WTC11 (cell line): Measurements from ENCODE around the gene PGBD5. TPM values are rescaled to one million over a fixed set of nuclear protein-coding genes. Genes with fewer than 3 reads are reported as not detected.

Source experiments
- ATAC-seq: fragments of 200-7000 bp; cut with Tn5 transposase; 2 replicates; pipeline ENCODE4 v1.10.0; 2021; ENCODE audit warnings: mild to moderate bottlenecking, moderate library complexity
- CTCF ChIA-PET: fragments of 300-600 bp; sonication (Branson Sonifier 250); formaldehyde crosslinking; loops from one replicate; lab custom pipeline; 2021; ENCODE audit warnings: antibody characterized with exemption; lab: Charles Lee
- POLR2A ChIA-PET: fragments of 350-600 bp; sonication (Branson Sonifier 250); formaldehyde crosslinking; loops from one replicate; lab custom pipeline; 2021; ENCODE audit warnings: antibody characterized with exemption; lab: Charles Lee
- DNase-seq: peaks from one replicate; pipeline ENCODE4 v3.0.0; 2021; ENCODE audit warnings: low spot score
- H3K27ac Mint-ChIP-seq: 2 replicates; pipeline ENCODE4 v1.8.0; 2021; ENCODE audit warnings: mixed read lengths
- H3K27me3 Mint-ChIP-seq: 2 replicates; pipeline ENCODE4 v1.8.0; 2021; ENCODE audit warnings: low read depth, mild to moderate bottlenecking, moderate library complexity, mixed read lengths
- H3K36me3 Mint-ChIP-seq: 2 replicates; pipeline ENCODE4 v1.8.0; 2021; ENCODE audit warnings: mixed read lengths
- H3K4me1 Mint-ChIP-seq: 2 replicates; pipeline ENCODE4 v1.8.0; 2022; ENCODE audit warnings: mixed read lengths
- H3K4me3 Mint-ChIP-seq: 2 replicates; pipeline ENCODE4 v1.8.0; 2021; ENCODE audit warnings: mild to moderate bottlenecking, moderate library complexity, mixed read lengths
- H3K9me3 Mint-ChIP-seq: 2 replicates; pipeline ENCODE4 v1.8.0; 2021; ENCODE audit warnings: mixed read lengths
- CBFB ChIP-seq: sonication (generic); formaldehyde crosslinking; IDR thresholded peaks from 2 replicates; pipeline ENCODE4 v1.8.1; 2022; ENCODE audit warnings: mild to moderate bottlenecking, low read depth, missing genetic modification reagents
- E2F1 ChIP-seq: sonication (generic); formaldehyde crosslinking; IDR thresholded peaks from 2 replicates; pipeline ENCODE4 v1.8.0; 2022; ENCODE audit warnings: mild to moderate bottlenecking, missing genetic modification reagents
- FOXP4 ChIP-seq: sonication (generic); formaldehyde crosslinking; IDR thresholded peaks from 2 replicates; pipeline ENCODE4 v1.8.0; 2022; ENCODE audit warnings: mild to moderate bottlenecking, missing genetic modification reagents
- PRDM15 ChIP-seq: sonication (generic); formaldehyde crosslinking; IDR thresholded peaks from 2 replicates; pipeline ENCODE4 v1.8.0; 2022; ENCODE audit warnings: missing genetic modification reagents
- SMAD3 ChIP-seq: sonication (generic); formaldehyde crosslinking; IDR thresholded peaks from 2 replicates; pipeline ENCODE4 v1.8.0; 2022; ENCODE audit warnings: missing genetic modification reagents, mild to moderate bottlenecking, borderline replicate concordance
- TCF7 ChIP-seq: sonication (generic); formaldehyde crosslinking; IDR thresholded peaks from 2 replicates; pipeline ENCODE4 v1.8.0; 2022; ENCODE audit warnings: mild to moderate bottlenecking, low read depth, missing genetic modification reagents, moderate library complexity
- USF2 ChIP-seq: sonication (generic); formaldehyde crosslinking; IDR thresholded peaks from 2 replicates; pipeline ENCODE4 v1.8.1; 2023; ENCODE audit warnings: mild to moderate bottlenecking, missing genetic modification reagents, moderate library complexity
- ZNF396 ChIP-seq: fragments of 250-450 bp; sonication (Bioruptor Pico); IDR thresholded peaks from 2 replicates; pipeline ENCODE4 v1.8.0; 2021; ENCODE audit warnings: mild to moderate bottlenecking, moderate library complexity, borderline replicate concordance
- ZNF423 ChIP-seq: fragments of 250-450 bp; sonication (Bioruptor Pico); IDR thresholded peaks from 2 replicates; pipeline ENCODE4 v2.1.2; 2022; ENCODE audit warnings: mild to moderate bottlenecking, moderate library complexity
- ZNF671 ChIP-seq: fragments of 250-450 bp; sonication (Bioruptor Pico); IDR thresholded peaks from 2 replicates; pipeline ENCODE4 v1.8.0; 2021; ENCODE audit warnings: mild to moderate bottlenecking
- total RNA-seq: library from RNA; stranded (reverse); gene quantifications from 3 replicates; pipeline ENCODE4 v1.2.3, GENCODE V29; 2021
- TF ChIP-seq, protein P1 (sequence below): sonication (generic); formaldehyde crosslinking; IDR thresholded peaks from 2 replicates; pipeline ENCODE4 v1.8.1; 2023; ENCODE audit warnings: mild to moderate bottlenecking, missing genetic modification reagents, moderate library complexity
- TF ChIP-seq, protein P2 (sequence below): sonication (generic); formaldehyde crosslinking; IDR thresholded peaks from 2 replicates; pipeline ENCODE4 v1.8.1; 2023; ENCODE audit warnings: mild to moderate bottlenecking, moderate library complexity, missing genetic modification reagents
- TF ChIP-seq, protein P3 (sequence below): fragments of 250-450 bp; sonication (Bioruptor Pico); IDR thresholded peaks from 2 replicates; pipeline ENCODE4 v1.9.0; 2021; ENCODE audit warnings: mild to moderate bottlenecking
- TF ChIP-seq, protein P4 (sequence below): sonication (generic); formaldehyde crosslinking; IDR thresholded peaks from 2 replicates; pipeline ENCODE4 v1.8.0; 2023; ENCODE audit warnings: missing genetic modification reagents, mild to moderate bottlenecking, borderline replicate concordance

PGBD5 gene
- total RNA-seq, 1 experiment from 2014 or later = 23.8 TPM

DNA sequence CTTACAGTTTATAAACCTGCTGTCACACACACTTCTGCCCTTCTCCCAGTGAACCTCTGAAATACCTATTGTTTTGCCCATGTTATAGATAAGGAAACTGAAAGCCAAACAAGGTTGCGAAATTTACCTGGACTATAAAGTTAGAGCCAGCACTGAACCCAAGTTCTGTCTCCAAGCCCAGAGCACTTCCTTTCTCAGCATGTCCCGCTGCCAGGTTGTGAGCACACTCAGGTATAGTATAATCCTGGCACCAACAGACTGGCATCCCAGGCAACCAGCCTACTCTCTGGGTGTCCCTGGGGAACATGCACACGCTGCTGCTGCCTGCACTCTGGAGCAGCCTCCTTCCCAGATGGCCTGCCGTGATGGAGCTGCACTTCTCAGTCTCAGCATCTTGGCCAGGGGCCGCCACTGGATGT lies 45.1 kb downstream of the PGBD5 start:
- no peak for TF ChIP-seq FOXP4 (CRISPR knock-in tag)
- no peak for TF ChIP-seq SMAD3
- TF ChIP-seq, protein P1, sequence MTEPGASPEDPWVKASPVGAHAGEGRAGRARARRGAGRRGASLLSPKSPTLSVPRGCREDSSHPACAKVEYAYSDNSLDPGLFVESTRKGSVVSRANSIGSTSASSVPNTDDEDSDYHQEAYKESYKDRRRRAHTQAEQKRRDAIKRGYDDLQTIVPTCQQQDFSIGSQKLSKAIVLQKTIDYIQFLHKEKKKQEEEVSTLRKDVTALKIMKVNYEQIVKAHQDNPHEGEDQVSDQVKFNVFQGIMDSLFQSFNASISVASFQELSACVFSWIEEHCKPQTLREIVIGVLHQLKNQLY = no peak
- TF ChIP-seq, protein P2, sequence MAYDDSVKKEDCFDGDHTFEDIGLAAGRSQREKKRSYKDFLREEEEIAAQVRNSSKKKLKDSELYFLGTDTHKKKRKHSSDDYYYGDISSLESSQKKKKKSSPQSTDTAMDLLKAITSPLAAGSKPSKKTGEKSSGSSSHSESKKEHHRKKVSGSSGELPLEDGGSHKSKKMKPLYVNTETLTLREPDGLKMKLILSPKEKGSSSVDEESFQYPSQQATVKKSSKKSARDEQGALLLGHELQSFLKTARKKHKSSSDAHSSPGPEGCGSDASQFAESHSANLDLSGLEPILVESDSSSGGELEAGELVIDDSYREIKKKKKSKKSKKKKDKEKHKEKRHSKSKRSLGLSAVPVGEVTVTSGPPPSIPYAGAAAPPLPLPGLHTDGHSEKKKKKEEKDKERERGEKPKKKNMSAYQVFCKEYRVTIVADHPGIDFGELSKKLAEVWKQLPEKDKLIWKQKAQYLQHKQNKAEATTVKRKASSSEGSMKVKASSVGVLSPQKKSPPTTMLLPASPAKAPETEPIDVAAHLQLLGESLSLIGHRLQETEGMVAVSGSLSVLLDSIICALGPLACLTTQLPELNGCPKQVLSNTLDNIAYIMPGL (CRISPR knock-in tag) = no peak
- TF ChIP-seq, protein P3, sequence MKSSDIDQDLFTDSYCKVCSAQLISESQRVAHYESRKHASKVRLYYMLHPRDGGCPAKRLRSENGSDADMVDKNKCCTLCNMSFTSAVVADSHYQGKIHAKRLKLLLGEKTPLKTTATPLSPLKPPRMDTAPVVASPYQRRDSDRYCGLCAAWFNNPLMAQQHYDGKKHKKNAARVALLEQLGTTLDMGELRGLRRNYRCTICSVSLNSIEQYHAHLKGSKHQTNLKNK (CRISPR knock-in tag) = no peak
- TF ChIP-seq, protein P4, sequence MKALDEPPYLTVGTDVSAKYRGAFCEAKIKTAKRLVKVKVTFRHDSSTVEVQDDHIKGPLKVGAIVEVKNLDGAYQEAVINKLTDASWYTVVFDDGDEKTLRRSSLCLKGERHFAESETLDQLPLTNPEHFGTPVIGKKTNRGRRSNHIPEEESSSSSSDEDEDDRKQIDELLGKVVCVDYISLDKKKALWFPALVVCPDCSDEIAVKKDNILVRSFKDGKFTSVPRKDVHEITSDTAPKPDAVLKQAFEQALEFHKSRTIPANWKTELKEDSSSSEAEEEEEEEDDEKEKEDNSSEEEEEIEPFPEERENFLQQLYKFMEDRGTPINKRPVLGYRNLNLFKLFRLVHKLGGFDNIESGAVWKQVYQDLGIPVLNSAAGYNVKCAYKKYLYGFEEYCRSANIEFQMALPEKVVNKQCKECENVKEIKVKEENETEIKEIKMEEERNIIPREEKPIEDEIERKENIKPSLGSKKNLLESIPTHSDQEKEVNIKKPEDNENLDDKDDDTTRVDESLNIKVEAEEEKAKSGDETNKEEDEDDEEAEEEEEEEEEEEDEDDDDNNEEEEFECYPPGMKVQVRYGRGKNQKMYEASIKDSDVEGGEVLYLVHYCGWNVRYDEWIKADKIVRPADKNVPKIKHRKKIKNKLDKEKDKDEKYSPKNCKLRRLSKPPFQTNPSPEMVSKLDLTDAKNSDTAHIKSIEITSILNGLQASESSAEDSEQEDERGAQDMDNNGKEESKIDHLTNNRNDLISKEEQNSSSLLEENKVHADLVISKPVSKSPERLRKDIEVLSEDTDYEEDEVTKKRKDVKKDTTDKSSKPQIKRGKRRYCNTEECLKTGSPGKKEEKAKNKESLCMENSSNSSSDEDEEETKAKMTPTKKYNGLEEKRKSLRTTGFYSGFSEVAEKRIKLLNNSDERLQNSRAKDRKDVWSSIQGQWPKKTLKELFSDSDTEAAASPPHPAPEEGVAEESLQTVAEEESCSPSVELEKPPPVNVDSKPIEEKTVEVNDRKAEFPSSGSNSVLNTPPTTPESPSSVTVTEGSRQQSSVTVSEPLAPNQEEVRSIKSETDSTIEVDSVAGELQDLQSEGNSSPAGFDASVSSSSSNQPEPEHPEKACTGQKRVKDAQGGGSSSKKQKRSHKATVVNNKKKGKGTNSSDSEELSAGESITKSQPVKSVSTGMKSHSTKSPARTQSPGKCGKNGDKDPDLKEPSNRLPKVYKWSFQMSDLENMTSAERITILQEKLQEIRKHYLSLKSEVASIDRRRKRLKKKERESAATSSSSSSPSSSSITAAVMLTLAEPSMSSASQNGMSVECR = no peak
- TF ChIP-seq TCF7 (CRISPR knock-in tag) = no peak
- TF ChIP-seq ZNF423 (CRISPR knock-in tag) = no peak
- TF ChIP-seq CBFB (CRISPR knock-in tag) = no peak
- TF ChIP-seq ZNF396 (CRISPR knock-in tag) = no peak
- TF ChIP-seq E2F1 (CRISPR knock-in tag) = no peak
- no peak for TF ChIP-seq ZNF671 (CRISPR knock-in tag)
- no peak for TF ChIP-seq PRDM15 (CRISPR knock-in tag)
- no peak for TF ChIP-seq USF2 (CRISPR knock-in tag)
- TF ChIP-seq, all 79 proteins: peak for 0
- Mint-ChIP-seq H3K4me1 (peaks cover 30% of the 10 kb centered on the region), H3K27me3 (no peaks in the 10 kb centered on the region; the same call in 1 of the 2 replicates), H3K9me3 (peaks cover 12% of the 10 kb centered on the region), H3K4me3 (no peak overlapping the region), H3K36me3 (peaks cover 27% of the 10 kb centered on the region), H3K27ac (no peak overlapping the region; the same call in 1 of the 2 replicates)
- ChIA-PET POLR2A (no interaction called here), CTCF (interaction anchor here (1.6 kb wide), 1 partner anchor 21 kb away, joined by 5 read pairs; no protein-coding TSS in a partner anchor)
- no peak for ATAC-seq
- DNase-seq = no peak
